SK-N-SH (cell line): ENCODE data around the gene MPC2. TPM values are rescaled to one million over a fixed set of nuclear protein-coding genes. Genes with fewer than 3 reads are reported as not detected.

Experiments
- CTCF ChIA-PET: fragments of 300-600, 350-600 bp; formaldehyde crosslinking; extraction: SDS; loops from one replicate; lab custom pipeline; 2021; lab: Yijun Ruan, JAX
- POLR2A ChIA-PET: fragments of 350-600 bp; sonication (Branson Sonifier 250); formaldehyde crosslinking; extraction: SDS; loops from one replicate; lab custom pipeline; 2020; ENCODE audit warnings: antibody characterized with exemption, inconsistent platforms; lab: Yijun Ruan, JAX
- DNase-seq: peaks from one replicate; pipeline ENCODE4 v3.0.0; 2012
- H2AFZ ChIP-seq: fragments of 200-600 bp; sonication (generic); 2 replicates; pipeline ENCODE4 v1.8.1; 2016; ENCODE audit warnings: antibody characterized with exemption, mild to moderate bottlenecking, low read depth
- H3F3A ChIP-seq: fragments of 200-600 bp; sonication (generic); replicated peaks from 2 replicates; pipeline ENCODE3; 2016; ENCODE audit warnings: antibody characterized with exemption, mild to moderate bottlenecking; ENCODE audit not compliant: insufficient read depth
- H3K27ac ChIP-seq, 2 experiments: fragments of 200-500 bp in 1 of 2; fragments of 200-600 bp in 1 of 2; sonication (Bioruptor generic) in 1 of 2; sonication (generic), shearing (Covaris generic) in 1 of 2; 2 replicates each; pipeline versions ENCODE4 v1.5.1 to v1.6.1; 2014 to 2016; ENCODE audit warnings: low read depth in 2 of 2, inconsistent platforms in 1 of 2, low read length in 1 of 2, mild to moderate bottlenecking in 1 of 2, mixed read lengths in 1 of 2
- H3K27me3 ChIP-seq: fragments of 200-600 bp; sonication (generic), shearing (Covaris generic); 2 replicates; pipeline ENCODE4 v1.6.1; 2016; ENCODE audit warnings: mixed run types; ENCODE audit not compliant: insufficient read depth
- H3K36me3 ChIP-seq, 2 experiments: fragments of 200-500 bp in 1 of 2; fragments of 200-600 bp in 1 of 2; sonication (Bioruptor generic) in 1 of 2; sonication (generic) in 1 of 2; replicated peaks in 1 of 2; 2 replicates each; pipeline versions ENCODE3 to v1.5.1; 2014 to 2016; ENCODE audit warnings: low read length in 1 of 2, mild to moderate bottlenecking in 1 of 2; ENCODE audit not compliant: insufficient read depth in 2 of 2, control insufficient read depth in 1 of 2
- H3K4me1 ChIP-seq, 2 experiments: fragments of 200-500 bp in 1 of 2; fragments of 200-600 bp in 1 of 2; sonication (Bioruptor generic) in 1 of 2; sonication (generic), shearing (Covaris generic) in 1 of 2; 2 replicates each; pipeline versions ENCODE4 v1.5.1 to v1.6.1; 2014 to 2016; ENCODE audit warnings: low read depth in 1 of 2, low read length in 1 of 2, mixed run types in 1 of 2; ENCODE audit not compliant: insufficient read depth in 2 of 2, control insufficient read depth in 1 of 2
- H3K4me2 ChIP-seq: fragments of 200-600 bp; sonication (generic), shearing (Covaris generic); 2 replicates; pipeline ENCODE4 v1.6.1; 2017; ENCODE audit warnings: mixed run types
- H3K4me3 ChIP-seq, 2 experiments: fragments of 200-500 bp in 1 of 2; fragments of 200-600 bp in 1 of 2; sonication (Bioruptor generic) in 1 of 2; sonication (generic), shearing (Covaris generic) in 1 of 2; 2 replicates each; pipeline versions ENCODE4 v1.5.1 to v1.8.1; 2014 to 2016; ENCODE audit warnings: low read depth in 2 of 2, inconsistent platforms in 1 of 2, low read length in 1 of 2, mild to moderate bottlenecking in 1 of 2, mixed read lengths in 1 of 2, moderate library complexity in 1 of 2
- H3K79me2 ChIP-seq: fragments of 200-600 bp; sonication (generic); 2 replicates; pipeline ENCODE4 v1.8.1; 2017; ENCODE audit warnings: mild to moderate bottlenecking; ENCODE audit not compliant: insufficient read depth
- H3K9ac ChIP-seq: fragments of 200-600 bp; sonication (generic); 2 replicates; pipeline ENCODE4 v1.6.1; 2017; ENCODE audit warnings: mixed run types
- H3K9me2 ChIP-seq: fragments of 200-600 bp; sonication (generic); 2 replicates; pipeline ENCODE4 v1.6.1; 2017; ENCODE audit warnings: mixed run types
- H3K9me3 ChIP-seq: fragments of 200-600 bp; sonication (generic); 2 replicates; pipeline ENCODE4 v1.6.1; 2017; ENCODE audit warnings: mixed run types, mild to moderate bottlenecking, moderate library complexity
- H4K20me1 ChIP-seq: fragments of 200-600 bp; sonication (generic); 2 replicates; pipeline ENCODE4 v1.6.1; 2017; ENCODE audit warnings: mild to moderate bottlenecking, mixed run types; ENCODE audit not compliant: insufficient read depth
- CHD2 ChIP-seq: fragments of 150-350 bp; IDR thresholded peaks from 2 replicates; pipeline ENCODE4 v1.6.1; 2018; ENCODE audit warnings: low read length; ENCODE audit not compliant: partially characterized antibody
- ELF1 ChIP-seq: IDR thresholded peaks from 2 replicates; pipeline ENCODE4 v1.4.0; 2012
- EP300 ChIP-seq, 2 experiments: IDR thresholded peaks; 2 replicates each; pipeline versions ENCODE4 v1.4.0 to v1.6.1; 2012; ENCODE audit warnings: borderline replicate concordance in 1 of 2, low read depth in 1 of 2, low read length in 1 of 2
- FOSL2 ChIP-seq: IDR thresholded peaks from 2 replicates; pipeline ENCODE4 v1.4.0; 2012; ENCODE audit warnings: low read depth, mild to moderate bottlenecking, moderate library complexity, borderline replicate concordance
- FOXJ3 ChIP-seq: sonication (generic); formaldehyde crosslinking; IDR thresholded peaks from 2 replicates; pipeline ENCODE4 v1.5.1; 2020; ENCODE audit warnings: mild to moderate bottlenecking, missing genetic modification reagents
- FOXM1 ChIP-seq: IDR thresholded peaks from 2 replicates; pipeline ENCODE4 v1.4.0; 2012; ENCODE audit warnings: low read depth, mild to moderate bottlenecking
- GABPA ChIP-seq: IDR thresholded peaks from 2 replicates; pipeline ENCODE4 v1.4.0; 2012; ENCODE audit warnings: low read depth, mild to moderate bottlenecking
- GATA2 ChIP-seq: sonication (generic); formaldehyde crosslinking; IDR thresholded peaks from 2 replicates; pipeline ENCODE4 v1.5.0; 2020; ENCODE audit warnings: mild to moderate bottlenecking, missing genetic modification reagents
- JUND ChIP-seq: IDR thresholded peaks from 2 replicates; pipeline ENCODE4 v1.4.0; 2012
- MEF2A ChIP-seq: IDR thresholded peaks from 2 replicates; pipeline ENCODE4 v1.4.0; 2012; ENCODE audit warnings: low read depth, borderline replicate concordance
- MXI1 ChIP-seq: IDR thresholded peaks from 2 replicates; pipeline ENCODE4 v1.6.1; 2012; ENCODE audit warnings: mild to moderate bottlenecking, low read depth, low read length, improper control_type of control experiment
- POLR2AphosphoS5 ChIP-seq: IDR thresholded peaks from 2 replicates; pipeline ENCODE4 v1.6.1; 2012; ENCODE audit warnings: low read depth, low read length
- RAD21 ChIP-seq: IDR thresholded peaks from 2 replicates; pipeline ENCODE4 v1.6.1; 2012; ENCODE audit warnings: mild to moderate bottlenecking, low read length
- RCOR1 ChIP-seq: fragments of 150-350 bp; IDR thresholded peaks from 2 replicates; pipeline ENCODE4 v1.6.1; 2017; ENCODE audit warnings: antibody characterized with exemption, low read length
- RFX5 ChIP-seq: IDR thresholded peaks from 2 replicates; pipeline ENCODE4 v1.6.1; 2012; ENCODE audit warnings: mild to moderate bottlenecking, improper control_type of control experiment, low read length
- RXRA ChIP-seq: IDR thresholded peaks from 2 replicates; pipeline ENCODE4 v1.4.0; 2012; ENCODE audit warnings: low read depth, mild to moderate bottlenecking, borderline replicate concordance
- SIN3A ChIP-seq: IDR thresholded peaks from 2 replicates; pipeline ENCODE4 v1.6.1; 2012; ENCODE audit warnings: low read depth, mild to moderate bottlenecking, low read length, moderate library complexity, borderline replicate concordance
- TCF12 ChIP-seq: IDR thresholded peaks from 2 replicates; pipeline ENCODE4 v1.4.0; 2012
- USF2 ChIP-seq: fragments of 150-350 bp; IDR thresholded peaks from 2 replicates; pipeline ENCODE4 v1.6.1; 2017; ENCODE audit warnings: antibody characterized with exemption, low read length, low read depth, borderline replicate concordance
- WGBS: methylation state at CpG from one replicate; pipeline ENCODE4 v1.1.6; 2017; ENCODE audit warnings: low lambda C conversion rate; 5-methylcytosine and 5-hydroxymethylcytosine counted together
- polyA plus RNA-seq, 3 experiments: library from polyadenylated mRNA; depleted of rRNA; stranded (reverse); fragments of >200 nt; gene quantifications; 2 replicates each; pipeline ENCODE4 v1.2.3, GENCODE V29; 2012
- TF ChIP-seq, protein P1 (sequence below): IDR thresholded peaks from 2 replicates; pipeline ENCODE4; 2012
- TF ChIP-seq, protein P2 (sequence below): fragments of 200-600 bp; sonication (generic); IDR thresholded peaks from 2 replicates; pipeline ENCODE4 v1.6.1; 2017; ENCODE audit warnings: antibody characterized with exemption, mild to moderate bottlenecking, moderate library complexity
- TF ChIP-seq, protein P3 (sequence below): IDR thresholded peaks from 2 replicates; pipeline ENCODE4 v1.4.0; 2012; ENCODE audit warnings: low read depth
- TF ChIP-seq, protein P4 (sequence below): fragments of 150-350 bp; IDR thresholded peaks from 2 replicates; pipeline ENCODE4 v1.6.1; 2016; ENCODE audit warnings: mild to moderate bottlenecking, low read depth, low read length

The MPC2 gene
- polyA plus RNA-seq, 1 of the 3 experiments (the other 2 are of a cell fraction) = 15.9 TPM

DNA sequence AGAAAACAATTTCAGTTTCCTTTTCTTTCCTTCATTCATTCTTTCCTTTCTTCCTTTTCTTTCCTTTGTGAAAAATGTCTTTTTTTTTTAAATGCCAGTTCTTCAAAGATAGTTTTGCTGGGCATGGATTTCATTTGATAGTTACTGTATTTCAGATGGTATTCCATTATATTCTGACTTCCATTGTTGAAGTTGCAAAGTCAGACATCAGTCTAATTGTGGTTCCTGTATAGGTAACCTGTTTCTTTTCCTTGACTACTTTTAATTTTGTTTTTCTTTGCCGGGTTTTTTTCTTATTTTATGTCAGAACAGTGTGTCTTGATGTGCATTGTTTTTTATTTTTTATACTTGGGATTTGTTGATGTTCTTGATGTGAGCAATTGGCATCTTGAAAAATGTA, 40.4 kb upstream of the MPC2 start:
- no peak overlapping the region for H3K4me3 ChIP-seq
- H3K9ac ChIP-seq = no peak overlapping the region
- 88% methylated on average over 1 of the region's 1 CpG for WGBS
- TF ChIP-seq RCOR1 (no peak), CHD2 (no peak), JUND (no peak), GABPA (no peak), MXI1 (no peak), FOXM1 (no peak), FOXJ3 (CRISPR knock-in tag) (no peak), FOSL2 (no peak), RAD21 (no peak), SIN3A (no peak), GATA2 (CRISPR knock-in tag) (no peak), ELF1 (no peak), TCF12 (no peak), MEF2A (no peak)
- TF ChIP-seq, protein P1, sequence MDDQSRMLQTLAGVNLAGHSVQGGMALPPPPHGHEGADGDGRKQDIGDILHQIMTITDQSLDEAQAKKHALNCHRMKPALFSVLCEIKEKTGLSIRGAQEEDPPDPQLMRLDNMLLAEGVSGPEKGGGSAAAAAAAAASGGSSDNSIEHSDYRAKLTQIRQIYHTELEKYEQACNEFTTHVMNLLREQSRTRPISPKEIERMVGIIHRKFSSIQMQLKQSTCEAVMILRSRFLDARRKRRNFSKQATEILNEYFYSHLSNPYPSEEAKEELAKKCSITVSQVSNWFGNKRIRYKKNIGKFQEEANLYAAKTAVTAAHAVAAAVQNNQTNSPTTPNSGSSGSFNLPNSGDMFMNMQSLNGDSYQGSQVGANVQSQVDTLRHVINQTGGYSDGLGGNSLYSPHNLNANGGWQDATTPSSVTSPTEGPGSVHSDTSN = no peak
- no peaks in the 10 kb centered on the region for H3K27me3 ChIP-seq
- H4K20me1 ChIP-seq = no peaks in the 10 kb centered on the region
- no peaks in the 10 kb centered on the region for H3K9me2 ChIP-seq
- DNase-seq = no peak
- no peak overlapping the region for H3K4me2 ChIP-seq
- no peak overlapping the region for H3K27ac ChIP-seq
- no peaks in the 10 kb centered on the region; a peak in 1 of 4 replicates for H3K4me1 ChIP-seq
- no peaks in the 10 kb centered on the region for H3K9me3 ChIP-seq
- POLR2A ChIA-PET = no interaction called here
- CTCF ChIA-PET = no interaction called here
- no peak overlapping the region for H2AFZ ChIP-seq
- peaks cover 23 to 62% of the 10 kb centered on the region in 2 experiments for H3K36me3 ChIP-seq
- peaks cover 39% of the 10 kb centered on the region for H3K79me2 ChIP-seq
- peaks cover 5% of the 10 kb centered on the region for H3F3A ChIP-seq

GRCh38 chr1:167974698-167975097, 37.8 kb upstream of the MPC2 start:
- Histone ChIP-seq H3K27me3 (no peaks in the 10 kb centered on the region), H3K4me3 (no peak overlapping the region), H3K9me2 (no peaks in the 10 kb centered on the region), H3K79me2 (peaks cover 33% of the 10 kb centered on the region; the same call in 1 of the 2 replicates), H2AFZ (no peak overlapping the region), H3K27ac (no peak overlapping the region), H3K9ac (no peak overlapping the region), H4K20me1 (no peaks in the 10 kb centered on the region), H3K36me3 (peaks cover 28 to 68% of the 10 kb centered on the region in 2 experiments), H3K9me3 (no peaks in the 10 kb centered on the region), H3K4me2 (no peak overlapping the region), H3K4me1 (no peaks in the 10 kb centered on the region; a peak in 1 of 4 replicates), H3F3A (peaks cover 2% of the 10 kb centered on the region)
- no peak for DNase-seq
- POLR2A ChIA-PET = no interaction called here
- CTCF ChIA-PET = no interaction called here
- TF ChIP-seq GATA2 (CRISPR knock-in tag) (no peak), RXRA (no peak), MEF2A (no peak), USF2 (no peak), POLR2AphosphoS5 (no peak), FOXM1 (no peak), RFX5 (no peak), EP300 (IDR thresholded peaks at IDR 0.05; ENCODE audit: borderline replicate concordance in 1 of 2, low read depth in 1 of 2, low read length in 1 of 2) (no peak)
- TF ChIP-seq, protein P2, sequence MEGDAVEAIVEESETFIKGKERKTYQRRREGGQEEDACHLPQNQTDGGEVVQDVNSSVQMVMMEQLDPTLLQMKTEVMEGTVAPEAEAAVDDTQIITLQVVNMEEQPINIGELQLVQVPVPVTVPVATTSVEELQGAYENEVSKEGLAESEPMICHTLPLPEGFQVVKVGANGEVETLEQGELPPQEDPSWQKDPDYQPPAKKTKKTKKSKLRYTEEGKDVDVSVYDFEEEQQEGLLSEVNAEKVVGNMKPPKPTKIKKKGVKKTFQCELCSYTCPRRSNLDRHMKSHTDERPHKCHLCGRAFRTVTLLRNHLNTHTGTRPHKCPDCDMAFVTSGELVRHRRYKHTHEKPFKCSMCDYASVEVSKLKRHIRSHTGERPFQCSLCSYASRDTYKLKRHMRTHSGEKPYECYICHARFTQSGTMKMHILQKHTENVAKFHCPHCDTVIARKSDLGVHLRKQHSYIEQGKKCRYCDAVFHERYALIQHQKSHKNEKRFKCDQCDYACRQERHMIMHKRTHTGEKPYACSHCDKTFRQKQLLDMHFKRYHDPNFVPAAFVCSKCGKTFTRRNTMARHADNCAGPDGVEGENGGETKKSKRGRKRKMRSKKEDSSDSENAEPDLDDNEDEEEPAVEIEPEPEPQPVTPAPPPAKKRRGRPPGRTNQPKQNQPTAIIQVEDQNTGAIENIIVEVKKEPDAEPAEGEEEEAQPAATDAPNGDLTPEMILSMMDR = no peak
- TF ChIP-seq, protein P3, sequence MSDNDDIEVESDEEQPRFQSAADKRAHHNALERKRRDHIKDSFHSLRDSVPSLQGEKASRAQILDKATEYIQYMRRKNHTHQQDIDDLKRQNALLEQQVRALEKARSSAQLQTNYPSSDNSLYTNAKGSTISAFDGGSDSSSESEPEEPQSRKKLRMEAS = no peak
- TF ChIP-seq, protein P4, sequence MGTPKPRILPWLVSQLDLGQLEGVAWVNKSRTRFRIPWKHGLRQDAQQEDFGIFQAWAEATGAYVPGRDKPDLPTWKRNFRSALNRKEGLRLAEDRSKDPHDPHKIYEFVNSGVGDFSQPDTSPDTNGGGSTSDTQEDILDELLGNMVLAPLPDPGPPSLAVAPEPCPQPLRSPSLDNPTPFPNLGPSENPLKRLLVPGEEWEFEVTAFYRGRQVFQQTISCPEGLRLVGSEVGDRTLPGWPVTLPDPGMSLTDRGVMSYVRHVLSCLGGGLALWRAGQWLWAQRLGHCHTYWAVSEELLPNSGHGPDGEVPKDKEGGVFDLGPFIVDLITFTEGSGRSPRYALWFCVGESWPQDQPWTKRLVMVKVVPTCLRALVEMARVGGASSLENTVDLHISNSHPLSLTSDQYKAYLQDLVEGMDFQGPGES = no peak
- TF ChIP-seq, protein P1 = no peak
- 84% methylated on average over 4 of the region's 4 CpGs for WGBS
